HCT116 (cell line): ENCODE results near the gene SMPDL3A. TPM values are rescaled to one million over a fixed set of nuclear protein-coding genes. Genes with fewer than 3 reads are reported as not detected.

Experiments used
- ATAC-seq: fragments of 200-7000 bp; cut with Tn5 transposase; 2 replicates; pipeline ENCODE4 v1.9.1; 2020; ENCODE audit warnings: mild to moderate bottlenecking, moderate library complexity
- BruUV-seq: library from RNA; stranded (reverse); fragments of 400-500 nt; replicated peaks from 2 replicates; lab custom pipeline; 2021; lab: Mats Ljungman, UMichigan
- CTCF ChIA-PET: fragments of 300-600 bp; sonication (Branson Sonifier 250); formaldehyde crosslinking; loops from one replicate; lab custom pipeline; 2021; ENCODE audit warnings: antibody characterized with exemption; lab: Charles Lee
- POLR2A ChIA-PET: fragments of 300-600, 350-600 bp; sonication (Branson Sonifier 250); formaldehyde crosslinking; loops from one replicate; lab custom pipeline; 2021; ENCODE audit warnings: antibody characterized with exemption; lab: Charles Lee
- RAD21 ChIA-PET, 2 experiments: fragments of 300-600 bp; sonication (Branson Sonifier 250); formaldehyde crosslinking; loops; one replicate each; lab custom pipeline; 2023; ENCODE audit warnings: low total read pairs in 2 of 2; ENCODE audit not compliant: uncharacterized antibody in 2 of 2, unreplicated experiment in 2 of 2, low non-redundant PET in 1 of 2; lab: Charles Lee
- DNase-seq: peaks from one replicate; pipeline ENCODE4 v3.0.0-alpha.2; 2010; ENCODE audit warnings: low read depth, low spot score
- H2AFZ ChIP-seq: fragments of 200-600 bp; shearing (Covaris generic), sonication (generic); 2 replicates; pipeline ENCODE4 v1.6.1; 2017; ENCODE audit warnings: low read depth, mixed run types, mixed read lengths, antibody characterized with exemption, low read length; ENCODE audit not compliant: poor library complexity, severe bottlenecking
- H3K27ac ChIP-seq: 2 replicates; pipeline ENCODE4 v1.5.1; 2012; ENCODE audit warnings: low read depth, low read length
- H3K27me3 ChIP-seq: fragments of 200-600 bp; sonication (generic); 2 replicates; pipeline ENCODE4 v1.6.1; 2016; ENCODE audit warnings: mixed run types, low read length, mixed read lengths; ENCODE audit not compliant: insufficient read depth
- H3K36me3 ChIP-seq, 2 experiments: fragments of 200-500 bp in 1 of 2; fragments of 200-600 bp in 1 of 2; sonication (Bioruptor generic) in 1 of 2; sonication (generic) in 1 of 2; 2 replicates each; pipeline versions ENCODE4 v1.5.1 to v1.6.1; 2014 to 2016; ENCODE audit warnings: low read length in 2 of 2, inconsistent platforms in 1 of 2, mixed read lengths in 1 of 2, mixed run types in 1 of 2; ENCODE audit not compliant: insufficient read depth in 2 of 2, control insufficient read depth in 1 of 2
- H3K4me1 ChIP-seq, 2 experiments: fragments of 200-600 bp in 1 of 2; sonication (generic) in 1 of 2; 2 replicates each; pipeline versions ENCODE4 v1.5.1 to v1.6.1; 2012 to 2017; ENCODE audit warnings: low read length in 2 of 2, inconsistent platforms in 1 of 2, mild to moderate bottlenecking in 1 of 2, mixed read lengths in 1 of 2, mixed run types in 1 of 2, moderate library complexity in 1 of 2; ENCODE audit not compliant: insufficient read depth in 2 of 2, control insufficient read depth in 1 of 2
- H3K4me2 ChIP-seq: fragments of 200-600 bp; sonication (generic); 2 replicates; pipeline ENCODE4 v1.6.1; 2017; ENCODE audit warnings: mixed run types, low read length, mixed read lengths
- H3K4me3 ChIP-seq, 2 experiments: fragments of 200-600 bp in 1 of 2; sonication (generic) in 1 of 2; replicated peaks in 1 of 2; 2 replicates each; pipeline ENCODE4 v1.5.1; 2011 to 2016; ENCODE audit warnings: low read length in 2 of 2, control low read depth in 1 of 2, low read depth in 1 of 2, mild to moderate bottlenecking in 1 of 2, mixed read lengths in 1 of 2, mixed run types in 1 of 2
- H3K79me2 ChIP-seq: fragments of 200-600 bp; sonication (generic); 2 replicates; pipeline ENCODE4 v1.6.1; 2017; ENCODE audit warnings: mild to moderate bottlenecking, mixed run types, low read length, moderate library complexity, mixed read lengths; ENCODE audit not compliant: insufficient read depth
- H3K9ac ChIP-seq: fragments of 200-600 bp; sonication (generic); 2 replicates; pipeline ENCODE4 v1.6.1; 2016; ENCODE audit warnings: low read length, mixed read lengths
- H3K9me2 ChIP-seq: fragments of 200-600 bp; sonication (generic), shearing (Covaris generic); 2 replicates; pipeline ENCODE4 v1.6.1; 2017; ENCODE audit warnings: mixed run types, mild to moderate bottlenecking, moderate library complexity; ENCODE audit not compliant: insufficient read depth
- H3K9me3 ChIP-seq, 2 experiments: fragments of 200-500 bp in 1 of 2; fragments of 200-600 bp in 1 of 2; sonication (Bioruptor generic) in 1 of 2; sonication (generic) in 1 of 2; 2 replicates each; pipeline ENCODE4 v1.6.1; 2014 to 2017; ENCODE audit warnings: low read length in 2 of 2, mixed read lengths in 2 of 2, inconsistent platforms in 1 of 2, low read depth in 1 of 2, mild to moderate bottlenecking in 1 of 2, mixed run types in 1 of 2, moderate library complexity in 1 of 2; ENCODE audit not compliant: control insufficient read depth in 1 of 2, insufficient read depth in 1 of 2
- H4K20me1 ChIP-seq: fragments of 200-600 bp; sonication (generic), shearing (Covaris generic); 2 replicates; pipeline ENCODE4 v1.6.1; 2017; ENCODE audit warnings: mixed run types, mild to moderate bottlenecking, moderate library complexity; ENCODE audit not compliant: insufficient read depth
- CBX3 ChIP-seq: IDR thresholded peaks from 2 replicates; pipeline ENCODE4 v1.6.1; 2012; ENCODE audit warnings: low read depth
- EGR1 ChIP-seq: IDR thresholded peaks from 2 replicates; pipeline ENCODE4 v1.6.1; 2012; ENCODE audit warnings: low read depth
- EZH2phosphoT487 ChIP-seq: fragments of 200-600 bp; IDR thresholded peaks from 2 replicates; pipeline ENCODE4 v1.6.1; 2018; ENCODE audit warnings: antibody characterized with exemption, borderline replicate concordance
- JUND ChIP-seq: IDR thresholded peaks from 2 replicates; pipeline ENCODE4 v1.6.1; 2012
- MAX ChIP-seq: IDR thresholded peaks from 2 replicates; pipeline ENCODE4 v1.6.1; 2012
- POLR2A ChIP-seq: IDR thresholded peaks from 2 replicates; pipeline ENCODE4 v1.7.0; 2011; ENCODE audit warnings: borderline replicate concordance; ENCODE audit not compliant: insufficient read depth, insufficient read length; ENCODE audit errors: extremely low read depth
- POLR2AphosphoS5 ChIP-seq: IDR thresholded peaks from 2 replicates; pipeline ENCODE4 v1.6.1; 2011; ENCODE audit warnings: mild to moderate bottlenecking, low read depth, low read length, moderate library complexity
- RAD21 ChIP-seq: IDR thresholded peaks from 2 replicates; pipeline ENCODE4 v1.6.1; 2012; ENCODE audit warnings: low read depth, mild to moderate bottlenecking
- REST ChIP-seq: IDR thresholded peaks from 2 replicates; pipeline ENCODE4 v1.6.1; 2012; ENCODE audit warnings: low read depth
- SIN3A ChIP-seq: IDR thresholded peaks from 2 replicates; pipeline ENCODE4 v1.6.1; 2012; ENCODE audit warnings: low read depth
- SP1 ChIP-seq: IDR thresholded peaks from 2 replicates; pipeline ENCODE4 v1.6.1; 2012; ENCODE audit warnings: low read depth
- SRF ChIP-seq: IDR thresholded peaks from 2 replicates; pipeline ENCODE4 v1.6.1; 2012; ENCODE audit warnings: low read depth
- TCF7L2 ChIP-seq: IDR thresholded peaks from 2 replicates; pipeline ENCODE4 v1.7.0; 2011; ENCODE audit warnings: borderline replicate concordance, inconsistent platforms; ENCODE audit not compliant: insufficient read depth, insufficient read length; ENCODE audit errors: extremely low read depth
- ZNF274 ChIP-seq: fragments of 200-500 bp; sonication (Bioruptor generic); IDR thresholded peaks from 2 replicates; pipeline ENCODE4 v1.6.1; 2014; ENCODE audit warnings: mild to moderate bottlenecking, low read depth, low read length, inconsistent platforms
- intact Hi-C: fragments of 100-400 bp; cut with micrococcal nuclease; formaldehyde crosslinking; loops from 2 replicates; pipeline ENCODE4 v1.10.0; 2022
- total RNA-seq: library from RNA; stranded (reverse); gene quantifications from one replicate; pipeline ENCODE4 v1.2.1, GENCODE V29; 2021; ENCODE audit not compliant: unreplicated experiment

Gene SMPDL3A
- total RNA-seq, 1 experiment from 2014 or later = 2.4 TPM

- no TSS peak for BruUV-seq
- intact Hi-C loops = no loop called here
- ATAC-seq = no peak
Observed at GRCh38 chr6:122833021-122833491, 44.0 kb downstream of the SMPDL3A start.

More at GRCh38 chr6:122833021-122833491, 44.0 kb downstream of the SMPDL3A start:
- Histone ChIP-seq H3K36me3 (no peaks in the 10 kb centered on the region), H3K9me3 (no peaks in the 10 kb centered on the region), H3K27ac (no peak overlapping the region), H3K4me2 (no peak overlapping the region), H3K9me2 (no peaks in the 10 kb centered on the region), H3K27me3 (no peaks in the 10 kb centered on the region), H3K4me3 (no peak overlapping the region), H4K20me1 (no peaks in the 10 kb centered on the region), H2AFZ (no peak overlapping the region), H3K79me2 (no peaks in the 10 kb centered on the region), H3K4me1 (no peaks in the 10 kb centered on the region), H3K9ac (no peak overlapping the region)
- no peak for DNase-seq
- CTCF ChIA-PET = no interaction called here
- RAD21 ChIA-PET = no interaction called here
- TF ChIP-seq RAD21 (no peak), TCF7L2 (no peak), SRF (no peak), CBX3 (no peak), EZH2phosphoT487 (no peak), SP1 (no peak), REST (no peak), POLR2A (no peak), SIN3A (no peak), EGR1 (no peak), POLR2AphosphoS5 (no peak), MAX (no peak), ZNF274 (no peak), JUND (no peak)
- POLR2A ChIA-PET = no interaction called here
